Forelimb muscle (tissue), 1 donor: ENCODE data around the gene CHCT1. TPM values are rescaled to one million over a fixed set of nuclear protein-coding genes. Genes with fewer than 3 reads are reported as not detected.
"Not testable (repeated sequence)": the region's sequence is repeated elsewhere in the genome, so short reads cannot be mapped to it uniquely, and the experiment has no call there.

Experiments
- DNase-seq: peaks from one replicate; pipeline ENCODE4 v3.0.0-alpha.2; 2013; ENCODE audit warnings: low read depth
- polyA plus RNA-seq: library from polyadenylated mRNA; unstranded; fragments of 120-200 nt; gene quantifications from one replicate; pipeline ENCODE4 v1.2.1, GENCODE V29; 2013; ENCODE audit not compliant: insufficient read length

The CHCT1 gene
- polyA plus RNA-seq, 1 donor = not detected

GRCh38 chr17:60398227-60398959, 23.9 kb upstream of the CHCT1 start:
- no peak for DNase-seq

GRCh38 chr17:60401819-60402218, 20.5 kb upstream of the CHCT1 start:
- DNase-seq = no peak

- no peak for DNase-seq
Observed at GRCh38 chr17:60403523-60403810, 18.8 kb upstream of the CHCT1 start.

- no peak for DNase-seq
Observed at GRCh38 chr17:60403962-60404361, 18.3 kb upstream of the CHCT1 start.

- no peak for DNase-seq
Observed at GRCh38 chr17:60406887-60407286, 15.4 kb upstream of the CHCT1 start.

GRCh38 chr17:60410001-60410400, 12.3 kb upstream of the CHCT1 start:
- DNase-seq = no peak

- DNase-seq = no peak
Observed at GRCh38 chr17:60412701-60413100, 9.6 kb upstream of the CHCT1 start.

GRCh38 chr17:60415146-60415545, 7.1 kb upstream of the CHCT1 start:
- DNase-seq = no peak

GRCh38 chr17:60416368-60416925, 5.8 kb upstream of the CHCT1 start:
- no peak for DNase-seq

- not testable (repeated sequence) for DNase-seq
Observed at GRCh38 chr17:60419003-60419402, 3.3 kb upstream of the CHCT1 start.

- not testable (repeated sequence) for DNase-seq
Observed at GRCh38 chr17:60419875-60420274, 2.4 kb upstream of the CHCT1 start.

GRCh38 chr17:60421273-60422161, 772 bp upstream of the CHCT1 start:
- DNase-seq = no peak

GRCh38 chr17:60423865-60424264, 1.6 kb downstream of the CHCT1 start:
- no peak for DNase-seq

GRCh38 chr17:60425626-60426025, 3.3 kb downstream of the CHCT1 start:
- no peak for DNase-seq

GRCh38 chr17:60426596-60426995, 4.3 kb downstream of the CHCT1 start:
- no peak for DNase-seq

GRCh38 chr17:60428491-60428890, 6.2 kb downstream of the CHCT1 start:
- not testable (repeated sequence) for DNase-seq

- DNase-seq = not testable (repeated sequence)
Observed at GRCh38 chr17:60430561-60430960, 8.3 kb downstream of the CHCT1 start.

GRCh38 chr17:60433021-60433997, 11.0 kb downstream of the CHCT1 start:
- DNase-seq = not testable (repeated sequence)

GRCh38 chr17:60435244-60436167, 13.2 kb downstream of the CHCT1 start:
- DNase-seq = peak; percentile 83

- DNase-seq = no peak
Observed at GRCh38 chr17:60436676-60437075, 14.4 kb downstream of the CHCT1 start.
